ENCODE data around the gene CAMTA1.

Gene CAMTA1

DNA sequence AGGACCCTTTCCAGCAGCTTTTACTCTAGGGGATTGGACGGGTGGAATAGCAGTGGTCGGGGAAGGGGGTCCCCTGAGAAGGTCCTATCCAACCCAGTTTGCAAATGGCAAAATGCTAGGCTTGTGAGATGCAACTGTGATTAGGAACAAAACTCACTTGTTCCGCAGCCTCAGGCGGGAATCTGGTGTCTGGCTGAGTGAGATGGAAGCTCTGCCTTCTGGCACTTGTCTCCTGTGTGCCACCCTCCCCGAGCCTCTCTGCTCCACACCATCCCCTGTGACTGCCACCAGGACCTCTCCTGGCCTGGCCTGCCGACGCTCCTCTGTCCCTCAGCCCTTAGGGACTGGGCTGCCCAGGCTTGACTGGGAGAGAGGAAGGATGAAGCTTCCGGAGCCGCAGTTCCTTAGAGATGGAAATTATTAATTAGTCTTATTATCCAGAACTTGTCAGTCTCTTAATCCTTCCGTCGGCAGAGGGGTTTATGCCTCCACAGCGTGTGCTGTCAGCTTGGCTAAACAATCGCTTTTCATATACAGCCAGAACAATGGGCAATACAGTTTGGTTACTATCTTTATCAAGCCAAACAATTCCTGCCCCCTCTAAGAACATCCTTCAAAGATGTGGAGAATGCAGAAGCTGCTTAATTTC lies 693.0 kb downstream of the CAMTA1 start:
- H3K4me3 ChIP-seq (ENCODE audit: low read length): no peak overlapping the region

DNA sequence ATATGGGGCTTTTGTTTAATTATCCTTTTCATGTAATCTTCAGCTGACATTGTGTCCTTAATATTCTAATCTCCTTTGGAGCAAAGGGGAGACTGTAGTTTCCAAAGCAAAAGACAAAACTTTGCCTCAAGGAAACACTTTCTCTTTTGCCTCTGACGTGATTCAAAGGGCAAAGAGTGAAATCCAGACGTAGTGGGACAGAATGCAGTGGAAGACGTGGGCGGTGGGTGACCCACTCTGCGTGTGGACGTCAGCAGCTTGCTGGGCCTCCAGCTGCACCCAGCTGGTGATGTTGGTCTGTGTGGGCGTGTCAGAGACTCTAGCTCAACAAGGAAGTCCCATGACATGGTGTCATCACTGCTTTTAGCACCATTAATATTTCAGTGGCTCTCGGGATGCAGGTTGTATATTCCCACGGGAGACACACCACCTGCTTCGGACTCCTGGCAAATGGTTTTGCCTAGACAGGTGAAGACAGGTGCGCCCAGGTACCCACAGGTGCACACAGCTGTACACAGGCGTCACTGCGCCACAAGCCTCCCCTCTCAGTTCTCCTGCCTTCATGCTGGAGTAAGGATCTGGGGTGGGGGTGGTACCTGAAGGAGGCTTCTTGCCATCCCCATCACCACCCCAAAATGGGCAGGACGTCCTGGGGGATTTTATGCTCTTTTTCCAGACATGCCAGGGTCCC lies 693.7 kb downstream of the CAMTA1 start:
- TF ChIP-seq, protein P1, sequence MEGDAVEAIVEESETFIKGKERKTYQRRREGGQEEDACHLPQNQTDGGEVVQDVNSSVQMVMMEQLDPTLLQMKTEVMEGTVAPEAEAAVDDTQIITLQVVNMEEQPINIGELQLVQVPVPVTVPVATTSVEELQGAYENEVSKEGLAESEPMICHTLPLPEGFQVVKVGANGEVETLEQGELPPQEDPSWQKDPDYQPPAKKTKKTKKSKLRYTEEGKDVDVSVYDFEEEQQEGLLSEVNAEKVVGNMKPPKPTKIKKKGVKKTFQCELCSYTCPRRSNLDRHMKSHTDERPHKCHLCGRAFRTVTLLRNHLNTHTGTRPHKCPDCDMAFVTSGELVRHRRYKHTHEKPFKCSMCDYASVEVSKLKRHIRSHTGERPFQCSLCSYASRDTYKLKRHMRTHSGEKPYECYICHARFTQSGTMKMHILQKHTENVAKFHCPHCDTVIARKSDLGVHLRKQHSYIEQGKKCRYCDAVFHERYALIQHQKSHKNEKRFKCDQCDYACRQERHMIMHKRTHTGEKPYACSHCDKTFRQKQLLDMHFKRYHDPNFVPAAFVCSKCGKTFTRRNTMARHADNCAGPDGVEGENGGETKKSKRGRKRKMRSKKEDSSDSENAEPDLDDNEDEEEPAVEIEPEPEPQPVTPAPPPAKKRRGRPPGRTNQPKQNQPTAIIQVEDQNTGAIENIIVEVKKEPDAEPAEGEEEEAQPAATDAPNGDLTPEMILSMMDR (conservative IDR thresholded peaks at IDR 0.05; ENCODE audit: low read length): no peak
- peak; percentile 85 for DNase-seq (ENCODE audit: low read depth)
- no peak overlapping the region for H3K4me3 ChIP-seq (ENCODE audit: low read length)

More for the DNA sequence above, 693.0 kb downstream of the CAMTA1 start:
- DNase-seq (ENCODE audit: low read depth): no peak
- TF ChIP-seq, protein P1 (conservative IDR thresholded peaks at IDR 0.05; ENCODE audit: low read length): no peak

DNA sequence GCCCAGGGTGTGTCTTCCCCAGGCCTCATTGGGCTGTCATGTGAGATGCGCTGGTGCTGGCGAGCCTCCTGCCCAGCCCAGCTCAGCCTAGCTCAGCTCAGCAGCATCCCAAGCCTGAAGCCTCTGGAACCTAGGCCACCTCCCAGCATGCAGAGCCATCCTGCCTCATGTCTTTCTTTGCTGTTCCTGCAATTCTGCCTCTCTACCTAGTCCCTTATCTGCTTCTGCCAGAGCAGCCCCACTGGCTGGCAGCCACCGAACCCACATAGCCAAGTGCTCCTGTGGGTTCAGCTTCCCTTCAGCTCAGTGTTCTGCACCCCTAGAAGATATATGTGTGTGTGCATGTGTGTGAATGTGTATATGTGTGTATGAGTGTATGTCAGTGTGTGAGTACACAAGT lies 694.3 kb downstream of the CAMTA1 start:
- TF ChIP-seq, protein P1 (conservative IDR thresholded peaks at IDR 0.05; ENCODE audit: low read length): no peak
- no peak for DNase-seq (ENCODE audit: low read depth)
- no peak overlapping the region for H3K4me3 ChIP-seq (ENCODE audit: low read length)

DNA sequence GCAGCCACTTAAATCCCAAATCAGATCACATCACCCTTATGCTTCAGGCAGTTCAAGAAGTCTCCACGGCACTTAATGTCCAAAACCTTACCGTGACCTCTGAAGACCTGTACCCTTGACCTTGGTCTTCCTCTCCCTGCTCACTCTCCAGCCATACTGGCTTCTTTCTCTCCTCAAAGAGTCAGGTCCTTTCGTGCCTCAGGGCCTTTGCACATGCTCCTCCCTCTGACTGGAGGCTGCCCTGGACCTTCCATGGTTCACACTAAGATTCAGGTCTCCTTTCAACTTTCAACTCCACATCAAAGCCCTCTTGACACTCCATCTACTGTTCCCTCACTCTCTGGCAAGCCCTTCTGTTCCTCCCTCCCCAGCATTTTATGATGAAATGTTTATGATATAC lies 695.9 kb downstream of the CAMTA1 start:
- no peak for DNase-seq (ENCODE audit: low read depth)
- no peak overlapping the region for H3K4me3 ChIP-seq (ENCODE audit: low read length)
- TF ChIP-seq, protein P1 (conservative IDR thresholded peaks at IDR 0.05; ENCODE audit: low read length): no peak

DNA sequence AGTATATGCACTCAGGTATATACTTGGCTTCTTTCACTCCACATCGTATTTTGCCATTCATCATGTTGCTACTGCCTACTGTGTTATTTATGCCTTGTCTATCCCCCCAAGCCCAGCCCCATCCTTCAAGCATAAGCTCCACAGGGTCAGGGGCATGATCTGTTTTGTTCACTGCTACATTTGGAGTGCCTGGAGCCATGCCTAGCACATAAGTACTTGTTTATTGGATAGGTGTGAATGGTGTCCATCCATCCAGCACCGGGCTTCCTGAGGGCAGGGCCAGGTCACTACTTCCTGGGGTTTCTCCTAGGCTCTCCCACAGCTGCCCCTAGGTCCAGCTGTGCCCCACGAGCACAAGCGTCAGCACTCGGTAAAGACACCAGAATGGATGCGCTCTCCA lies 696.8 kb downstream of the CAMTA1 start:
- DNase-seq (ENCODE audit: low read depth): no peak
- TF ChIP-seq, protein P1 (conservative IDR thresholded peaks at IDR 0.05; ENCODE audit: low read length): no peak
- H3K4me3 ChIP-seq (ENCODE audit: low read length): no peak overlapping the region

DNA sequence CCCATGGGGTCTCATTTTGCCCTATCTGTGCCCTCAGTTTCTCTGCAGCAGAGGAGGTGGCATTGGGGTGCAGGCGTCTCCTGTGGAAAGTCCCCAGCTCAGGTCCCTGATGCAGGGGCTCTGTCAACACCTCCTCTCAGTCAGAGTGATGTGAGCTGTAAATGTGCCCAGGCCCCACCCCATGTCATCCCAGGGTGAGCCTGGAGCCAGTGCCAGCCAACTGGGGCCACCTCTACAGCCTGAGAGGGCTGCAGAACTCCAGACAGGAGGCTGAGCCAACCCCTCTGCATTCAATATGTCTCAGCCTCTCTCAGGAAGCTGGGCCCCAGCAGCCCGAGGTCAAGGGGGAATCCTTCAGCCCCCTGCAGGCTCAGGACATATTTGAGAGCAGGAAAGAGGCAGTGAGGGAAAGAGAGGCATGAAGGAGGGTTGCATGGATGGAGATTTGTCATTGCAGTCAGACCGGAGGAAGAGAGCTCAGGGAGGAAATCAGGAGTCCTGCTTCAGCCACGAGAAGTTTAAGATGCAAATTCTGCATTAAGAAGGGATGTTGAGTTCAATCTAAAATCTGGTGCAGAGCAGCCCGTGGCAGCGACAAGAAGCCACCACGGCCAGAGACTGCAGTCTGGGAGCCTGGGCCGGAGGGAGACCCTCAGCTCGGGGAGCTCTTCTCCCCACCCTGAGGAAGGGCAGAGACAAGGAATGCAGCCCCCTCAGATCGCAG lies 697.7 kb downstream of the CAMTA1 start:
- no peak overlapping the region for H3K4me3 ChIP-seq (ENCODE audit: low read length)
- TF ChIP-seq, protein P1 (conservative IDR thresholded peaks at IDR 0.05; ENCODE audit: low read length): no peak
- DNase-seq (ENCODE audit: low read depth): no peak
